IMR-90 (cell line): Measurements from ENCODE around the gene PHF20. TPM values are rescaled to one million over a fixed set of nuclear protein-coding genes. Genes with fewer than 3 reads are reported as not detected.

Experiments
- ATAC-seq: fragments of 200-7000 bp; cut with Tn5 transposase; 2 replicates; pipeline ENCODE4 v1.9.1; 2020; ENCODE audit warnings: low read depth, mild to moderate bottlenecking, moderate library complexity
- BruUV-seq: library from RNA; stranded (reverse); fragments of 400-500 nt; replicated peaks from 2 replicates; lab custom pipeline; 2021; lab: Mats Ljungman, UMichigan
- CTCF ChIA-PET: fragments of 300-600 bp; formaldehyde crosslinking; extraction: SDS; loops from one replicate; lab custom pipeline; 2021; ENCODE audit warnings: antibody characterized with exemption; lab: Yijun Ruan, JAX
- POLR2A ChIA-PET: fragments of 300-600 bp; sonication (Branson Sonifier 250); formaldehyde crosslinking; loops from one replicate; lab custom pipeline; 2022; ENCODE audit warnings: antibody characterized with exemption; ENCODE audit not compliant: unreplicated experiment; lab: Charles Lee
- DNase-seq: peaks from one replicate; pipeline ENCODE4 v3.0.0; 2013
- H2AFZ ChIP-seq: replicated peaks from 2 replicates; pipeline ENCODE3; 2013; ENCODE audit warnings: low read length, mild to moderate bottlenecking; ENCODE audit not compliant: poor library complexity
- H2AK5ac ChIP-seq: 2 replicates; pipeline ENCODE4 v1.6.1; 2013; ENCODE audit warnings: low read depth, low read length, inconsistent platforms
- H2AK9ac ChIP-seq: replicated peaks from 2 replicates; pipeline ENCODE3; 2013; ENCODE audit warnings: mild to moderate bottlenecking, low read depth, low read length, moderate library complexity; ENCODE audit not compliant: poor library complexity
- H2BK120ac ChIP-seq: 2 replicates; pipeline ENCODE4 v1.6.1; 2013; ENCODE audit warnings: low read depth, low read length, inconsistent platforms
- H2BK15ac ChIP-seq: 3 replicates; pipeline ENCODE4 v1.6.1; 2013; ENCODE audit warnings: low read depth, low read length, inconsistent platforms
- H2BK20ac ChIP-seq: 2 replicates; pipeline ENCODE4 v1.6.1; 2013; ENCODE audit warnings: low read depth, mild to moderate bottlenecking, inconsistent platforms, low read length, moderate library complexity
- H2BK5ac ChIP-seq: 2 replicates; pipeline ENCODE4 v1.6.1; 2013; ENCODE audit warnings: mild to moderate bottlenecking, low read depth, low read length, inconsistent platforms; ENCODE audit not compliant: poor library complexity, severe bottlenecking
- H3K14ac ChIP-seq: replicated peaks from 2 replicates; pipeline ENCODE4 v1.6.1; 2013; ENCODE audit warnings: low read depth, low read length, inconsistent platforms
- H3K18ac ChIP-seq: 2 replicates; pipeline ENCODE4 v1.6.1; 2013; ENCODE audit warnings: low read depth, low read length, control low read depth
- H3K23ac ChIP-seq: 2 replicates; pipeline ENCODE4 v1.6.1; 2013; ENCODE audit warnings: low read depth, low read length, inconsistent platforms
- H3K27ac ChIP-seq: 2 replicates; pipeline ENCODE4 v1.5.1; 2013; ENCODE audit warnings: mild to moderate bottlenecking, control low read depth, low read length; ENCODE audit not compliant: insufficient read depth
- H3K27me3 ChIP-seq: 2 replicates; pipeline ENCODE4 v1.6.1; 2013; ENCODE audit warnings: low read length; ENCODE audit not compliant: control insufficient read depth, insufficient read depth
- H3K36me3 ChIP-seq: 2 replicates; pipeline ENCODE4 v1.6.1; 2013; ENCODE audit warnings: low read length, mixed read lengths; ENCODE audit not compliant: control insufficient read depth, insufficient read depth
- H3K4ac ChIP-seq: 2 replicates; pipeline ENCODE4 v1.6.1; 2013; ENCODE audit warnings: low read depth, low read length, inconsistent platforms
- H3K4me1 ChIP-seq: 2 replicates; pipeline ENCODE4 v1.6.1; 2013; ENCODE audit warnings: low read length, mixed read lengths; ENCODE audit not compliant: control insufficient read depth, insufficient read depth
- H3K4me2 ChIP-seq: 2 replicates; pipeline ENCODE4 v1.6.1; 2013; ENCODE audit warnings: low read depth, mild to moderate bottlenecking, control low read depth, low read length, moderate library complexity
- H3K4me3 ChIP-seq: 2 replicates; pipeline ENCODE4 v1.5.1; 2013; ENCODE audit warnings: low read depth, mild to moderate bottlenecking, control low read depth, low read length, moderate library complexity; ENCODE audit not compliant: insufficient read depth
- H3K56ac ChIP-seq: 2 replicates; pipeline ENCODE4 v1.6.1; 2013; ENCODE audit warnings: low read length, inconsistent platforms; ENCODE audit not compliant: insufficient read depth; ENCODE audit errors: extremely low read depth
- H3K79me1 ChIP-seq, 2 experiments: 2 replicates each; pipeline ENCODE4 v1.6.1; 2013; ENCODE audit warnings: low read length in 2 of 2, inconsistent platforms in 1 of 2, low read depth in 1 of 2
- H3K9ac ChIP-seq: 2 replicates; pipeline ENCODE4 v1.6.1; 2013; ENCODE audit warnings: low read depth, low read length, control low read depth
- H3K9me1 ChIP-seq: 2 replicates; pipeline ENCODE4 v1.6.1; 2013; ENCODE audit warnings: low read length, inconsistent platforms; ENCODE audit not compliant: insufficient read depth
- H3K9me3 ChIP-seq: 2 replicates; pipeline ENCODE4 v1.6.1; 2013; ENCODE audit warnings: low read length; ENCODE audit not compliant: control insufficient read depth, insufficient read depth
- H4K20me1 ChIP-seq: 2 replicates; pipeline ENCODE4 v1.6.1; 2013; ENCODE audit warnings: low read length, inconsistent platforms; ENCODE audit not compliant: insufficient read depth
- H4K5ac ChIP-seq: 2 replicates; pipeline ENCODE4 v1.6.1; 2013; ENCODE audit warnings: mild to moderate bottlenecking, low read depth, low read length, control low read depth
- H4K8ac ChIP-seq, 2 experiments: 2 replicates each; pipeline ENCODE4 v1.6.1; 2013; ENCODE audit warnings: low read depth in 2 of 2, low read length in 2 of 2, control low read depth in 1 of 2, inconsistent platforms in 1 of 2
- H4K91ac ChIP-seq: 2 replicates; pipeline ENCODE4 v1.6.1; 2013; ENCODE audit warnings: low read depth, low read length, inconsistent platforms; ENCODE audit not compliant: insufficient read depth
- ELK1 ChIP-seq: fragments of 150-350 bp; IDR thresholded peaks from 2 replicates; pipeline ENCODE4 v1.6.1; 2016; ENCODE audit warnings: low read depth, mild to moderate bottlenecking, low read length, moderate library complexity, borderline replicate concordance
- WGBS, 2 experiments: methylation state at CpG; one replicate each; pipeline versions ENCODE4 v1.1.5 to v1.1.7; 2013; ENCODE audit warnings: missing lambda C conversion rate in 2 of 2; ENCODE audit not compliant: insufficient read length in 1 of 2; ENCODE audit errors: extremely low coverage in 2 of 2; 5-methylcytosine and 5-hydroxymethylcytosine counted together
- dilution Hi-C: fragments of 300-500 bp; cut with HindIII; formaldehyde crosslinking; loops from one replicate; pipeline ENCODE4 v1.14.3; 2018; ENCODE audit warnings: low sequenced_read_pairs; ENCODE audit not compliant: unreplicated experiment
- in situ Hi-C: fragments of 300-500 bp; cut with MboI; formaldehyde crosslinking; loops from 3 replicates; pipeline ENCODE4 v1.14.3; 2019; ENCODE audit warnings: low sequenced_read_pairs, inconsistent platforms, mixed read lengths
- intact Hi-C: fragments of 100-400 bp; cut with micrococcal nuclease; formaldehyde crosslinking; loops from 2 replicates; pipeline ENCODE4 v1.10.0; 2022
- polyA plus RNA-seq, 3 experiments: library from polyadenylated mRNA; depleted of rRNA; stranded (reverse); fragments of >200 nt; gene quantifications; 2 replicates each; pipeline ENCODE4 v1.2.3, GENCODE V29; 2012; ENCODE audit warnings: low replicate concordance in 1 of 3
- total RNA-seq: library from RNA; depleted of rRNA; stranded (reverse); fragments of >200 nt; gene quantifications from 2 replicates; pipeline ENCODE4 v1.2.3, GENCODE V29; 2012

The PHF20 gene
- total and polyA plus RNA-seq, 2 of the 4 experiments (the other 2 are of a cell fraction) = 22.0 to 22.5 TPM

GRCh38 chr20:35978041-35978513, 206.3 kb downstream of the PHF20 start (continued):
- TF ChIP-seq ELK1 = no peak

GRCh38 chr20:35979544-35979943, 207.7 kb downstream of the PHF20 start:
- no peak overlapping the region for H2AK5ac ChIP-seq
- no peak overlapping the region for H4K91ac ChIP-seq
- POLR2A ChIA-PET = no interaction called here
- ATAC-seq (no peak), DNase-seq (no peak)
- intact Hi-C loops (no loop called here), dilution Hi-C loops (no loop called here), in situ Hi-C loops (loop anchor here (25.0 kb wide), 1 partner anchor 458 kb away; no protein-coding TSS in a partner anchor)
- H4K20me1 ChIP-seq = no peaks in the 10 kb centered on the region
- H3K9me1 ChIP-seq = no peaks in the 10 kb centered on the region
- H3K9ac ChIP-seq = no peak overlapping the region
- no peak for TF ChIP-seq ELK1
- no peak overlapping the region for H2BK15ac ChIP-seq
- BruUV-seq = no TSS peak
- no peak overlapping the region for H2AK9ac ChIP-seq
- no peak overlapping the region for H4K8ac ChIP-seq
- no peak overlapping the region for H3K56ac ChIP-seq
- H3K27ac ChIP-seq = no peak overlapping the region
- no peak overlapping the region for H3K23ac ChIP-seq
- H3K4ac ChIP-seq = no peak overlapping the region
- peaks cover 25% of the 10 kb centered on the region for H3K27me3 ChIP-seq
- H2BK5ac ChIP-seq = no peak overlapping the region
- CTCF ChIA-PET = interaction anchor here (0.5 kb wide), 1 partner anchor 159 kb away, joined by 5 read pairs; no protein-coding TSS in a partner anchor
- no peaks in the 10 kb centered on the region for H3K4me1 ChIP-seq
- H2AFZ ChIP-seq = no peak overlapping the region
- no peaks in the 10 kb centered on the region for H3K79me1 ChIP-seq
- no peak overlapping the region for H3K4me2 ChIP-seq
- no peak overlapping the region for H3K14ac ChIP-seq
- no peak overlapping the region for H3K4me3 ChIP-seq
- H2BK120ac ChIP-seq = no peak overlapping the region
- H3K18ac ChIP-seq = no peak overlapping the region
- H3K36me3 ChIP-seq = no peaks in the 10 kb centered on the region
- no peak overlapping the region for H2BK20ac ChIP-seq
- 35% methylated on average over 4 of the region's 5 CpGs; no CpG with 5 or more reads in 1 of the 2 experiments for WGBS, 2 experiments
- no peaks in the 10 kb centered on the region for H3K9me3 ChIP-seq
- no peak overlapping the region for H4K5ac ChIP-seq
